Tibial artery (tissue), 4 donors: Measurements from ENCODE around the gene NALCN.

Experiments used
- DNase-seq, 2 donors: peaks; one replicate each; pipeline ENCODE4 v3.0.0-alpha.2; 2019
- H3K27ac ChIP-seq, 2 donors: fragments of 200-600 bp; sonication (generic) in 1 of 2; 1 replicate in 1 of 2; 2 replicates in 1 of 2; pipeline ENCODE4 v1.5.1; 2018 to 2019; ENCODE audit warnings: mild to moderate bottlenecking in 1 of 2
- H3K27me3 ChIP-seq, 2 donors: fragments of 200-600 bp; sonication (generic) in 1 of 2; one replicate each; pipeline versions ENCODE4 v1.5.1 to v1.6.0; 2016 to 2019
- H3K36me3 ChIP-seq, 3 donors: fragments of 200-600 bp; sonication (generic) in 2 of 3; one replicate each; pipeline ENCODE4 v1.5.1; 2016 to 2019; ENCODE audit warnings: mild to moderate bottlenecking in 2 of 3
- H3K4me1 ChIP-seq, 4 donors: fragments of 200-600 bp; sonication (generic) in 2 of 4; 1 replicate in 3 of 4; 2 replicates in 1 of 4; pipeline ENCODE4 v1.5.1; 2016 to 2019
- H3K4me3 ChIP-seq, 2 donors: fragments of 200-600 bp; sonication (generic) in 1 of 2; 1 replicate in 1 of 2; 2 replicates in 1 of 2; pipeline ENCODE4 v1.5.1; 2018 to 2019; ENCODE audit warnings: mild to moderate bottlenecking in 2 of 2
- H3K9me3 ChIP-seq, 3 donors: fragments of 200-600 bp; sonication (generic) in 1 of 3; one replicate each; pipeline ENCODE4 v1.5.1; 2016 to 2019
- CTCF ChIP-seq, 2 experiments: fragments of 200-600 bp in 1 of 2; fragments of 450-650 bp in 1 of 2; IDR thresholded peaks; one replicate each; pipeline ENCODE4 v1.5.1; 2017 to 2019; ENCODE audit warnings: antibody characterized with exemption in 2 of 2, mild to moderate bottlenecking in 1 of 2, moderate library complexity in 1 of 2
- intact Hi-C: fragments of 100-400 bp; cut with DNase I; formaldehyde crosslinking; loops from one replicate; pipeline ENCODE4 v1.15.0; 2023; ENCODE audit warnings: low total_unique reads

NALCN gene

GRCh38 chr13:101017123-101017872 lies 399.0 kb downstream of the NALCN start:
- TF ChIP-seq CTCF (IDR thresholded peaks at IDR 0.05) = no peak
- peaks cover 0 to 2% of the 10 kb centered on the region in 2 donors for H3K27me3 ChIP-seq
- intact Hi-C loops = no loop called here
- no peaks in the 10 kb centered on the region for H3K4me1 ChIP-seq
- no peaks in the 10 kb centered on the region for H3K9me3 ChIP-seq
- no peak overlapping the region for H3K27ac ChIP-seq
- no peaks in the 10 kb centered on the region for H3K36me3 ChIP-seq
- DNase-seq = no peak
- H3K4me3 ChIP-seq = no peak overlapping the region

- TF ChIP-seq CTCF (IDR thresholded peaks at IDR 0.05) = no peak
- Histone ChIP-seq H3K4me1 (no peaks in the 10 kb centered on the region), H3K27me3 (peaks cover 0 to 2% of the 10 kb centered on the region in 2 donors), H3K36me3 (no peaks in the 10 kb centered on the region), H3K9me3 (no peaks in the 10 kb centered on the region), H3K27ac (no peak overlapping the region), H3K4me3 (no peak overlapping the region)
- no peak for DNase-seq
- intact Hi-C loops = no loop called here
Measured at GRCh38 chr13:101016475-101016874, 399.8 kb downstream of the NALCN start.

- Histone ChIP-seq H3K4me3 (no peak overlapping the region), H3K4me1 (no peaks in the 10 kb centered on the region), H3K27ac (no peak overlapping the region), H3K9me3 (no peaks in the 10 kb centered on the region), H3K36me3 (no peaks in the 10 kb centered on the region), H3K27me3 (peaks cover 0 to 2% of the 10 kb centered on the region in 2 donors)
- DNase-seq = no peak
- TF ChIP-seq CTCF (IDR thresholded peaks at IDR 0.05) = no peak
- intact Hi-C loops = no loop called here
Measured at GRCh38 chr13:101013245-101013644, 403.1 kb downstream of the NALCN start.

- Histone ChIP-seq H3K36me3 (no peaks in the 10 kb centered on the region), H3K4me3 (no peak overlapping the region), H3K4me1 (no peaks in the 10 kb centered on the region), H3K27ac (no peak overlapping the region), H3K27me3 (peaks cover 0 to 2% of the 10 kb centered on the region in 2 donors), H3K9me3 (no peaks in the 10 kb centered on the region)
- no peak for DNase-seq
- intact Hi-C loops = no loop called here
- no peak for TF ChIP-seq CTCF (IDR thresholded peaks at IDR 0.05)
Measured at GRCh38 chr13:101010100-101010499, 406.2 kb downstream of the NALCN start.

- no peak for TF ChIP-seq CTCF (IDR thresholded peaks at IDR 0.05)
- intact Hi-C loops = no loop called here
- H3K27me3 ChIP-seq = no peaks in the 10 kb centered on the region
- no peaks in the 10 kb centered on the region for H3K4me1 ChIP-seq
- no peak overlapping the region for H3K27ac ChIP-seq
- H3K9me3 ChIP-seq = no peaks in the 10 kb centered on the region
- H3K36me3 ChIP-seq = no peaks in the 10 kb centered on the region
- DNase-seq = no peak
- no peak overlapping the region for H3K4me3 ChIP-seq
Measured at GRCh38 chr13:101007245-101007644, 409.1 kb downstream of the NALCN start.
